ENCODE results near the gene VILL.

- no peak for TF ChIP-seq POLR2A (IDR thresholded peaks at IDR 0.05; ENCODE audit: low read depth, low read length)
- no peak for TF ChIP-seq POLR2AphosphoS5 (IDR thresholded peaks at IDR 0.05; ENCODE audit: low read depth, low read length)
- TF ChIP-seq TAF1 (IDR thresholded peaks at IDR 0.05; ENCODE audit: low read depth, low read length): no peak
- TF ChIP-seq SPI1 (IDR thresholded peaks at IDR 0.05; ENCODE audit: low read depth, low read length): no peak
Observed at GRCh38 chr3:37970802-37971201, 19.8 kb upstream of the VILL start.

All from GM12891 (cell line).